GM20431 (cell line): ENCODE data around the gene ACACA.

Experiments used
- in situ Hi-C: fragments of 300-500 bp; cut with MseI, MboI; formaldehyde crosslinking; loops from one replicate; pipeline ENCODE4 v1.15.0; 2020; ENCODE audit warnings: low sequenced_read_pairs; ENCODE audit not compliant: unreplicated experiment

The ACACA gene

GRCh38 chr17:37117373-37118142, 289.1 kb downstream of the ACACA start:
- in situ Hi-C loops = no loop called here

GRCh38 chr17:37116671-37117185, 289.9 kb downstream of the ACACA start:
- in situ Hi-C loops = no loop called here

DNA sequence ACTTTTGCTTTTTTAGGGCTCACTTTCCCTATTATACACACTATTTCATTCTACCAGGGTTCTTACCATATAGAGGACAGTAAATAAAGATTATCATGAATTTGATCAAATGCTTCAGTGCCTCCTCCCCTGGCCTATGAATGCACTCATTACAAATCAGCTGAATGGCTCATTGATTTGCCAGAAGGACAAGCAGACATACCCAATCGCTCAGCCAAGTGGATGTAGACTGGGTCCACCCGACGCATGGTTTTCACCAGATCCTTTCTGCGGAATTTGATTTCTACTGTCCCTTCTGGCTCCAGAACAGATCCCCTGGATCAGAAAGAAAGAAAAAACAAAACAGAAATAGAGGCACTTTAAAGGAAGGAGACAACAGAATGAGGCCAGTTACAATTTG, 295.3 kb downstream of the ACACA start:
- in situ Hi-C loops = no loop called here

- in situ Hi-C loops = no loop called here
Measured at GRCh38 chr17:37110746-37111145, 295.9 kb downstream of the ACACA start.

DNA sequence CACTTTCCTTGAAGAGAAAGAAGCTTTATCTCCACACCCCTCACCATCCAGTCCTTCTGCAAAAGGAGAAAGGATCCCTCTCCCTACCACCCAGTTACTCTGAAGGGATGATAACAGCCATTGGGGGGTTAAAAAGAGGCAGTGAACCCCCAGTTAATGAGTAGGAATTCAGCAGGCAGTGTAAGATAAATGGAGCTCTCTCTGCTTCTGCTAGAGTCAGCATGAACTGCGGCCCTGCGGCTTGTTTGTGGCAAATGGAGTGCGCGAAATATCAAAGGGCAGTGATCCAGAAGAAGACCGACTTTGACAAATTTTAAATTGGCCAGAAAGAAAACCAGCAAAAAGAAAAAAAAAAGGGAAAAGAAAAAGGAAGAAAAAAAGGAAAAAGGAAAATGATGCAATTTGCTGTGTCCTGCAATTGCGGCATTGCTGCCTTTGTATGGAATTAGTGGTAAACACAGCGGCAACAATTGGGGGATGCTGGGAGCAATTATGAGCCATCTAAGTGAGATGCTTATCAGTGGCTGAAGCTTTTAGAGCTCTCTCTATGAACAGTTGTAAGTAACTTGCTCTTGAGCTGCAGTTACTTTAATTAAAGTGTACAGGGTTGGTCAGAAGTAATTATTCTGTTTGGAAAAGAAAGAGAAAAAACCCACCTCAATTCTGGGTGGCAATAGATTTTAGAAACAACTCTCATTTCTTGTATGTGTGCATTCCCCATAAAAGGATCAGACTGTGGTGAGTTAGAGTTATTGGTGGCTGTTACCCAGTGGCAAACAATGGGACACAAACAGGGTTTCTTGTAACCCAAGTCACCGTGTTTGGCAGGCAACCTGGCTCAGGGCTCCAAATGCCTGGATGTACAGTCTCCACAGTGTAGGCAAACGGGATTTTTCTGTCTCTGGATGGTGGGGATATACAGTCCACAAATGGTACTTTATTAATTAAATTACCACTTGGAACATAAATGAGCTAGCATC, 296.6 kb downstream of the ACACA start:
- in situ Hi-C loops = no loop called here

- in situ Hi-C loops = no loop called here
Measured at GRCh38 chr17:37109106-37109505, 297.5 kb downstream of the ACACA start.

- in situ Hi-C loops = no loop called here
Measured at GRCh38 chr17:37107406-37108083, 299.1 kb downstream of the ACACA start.

DNA sequence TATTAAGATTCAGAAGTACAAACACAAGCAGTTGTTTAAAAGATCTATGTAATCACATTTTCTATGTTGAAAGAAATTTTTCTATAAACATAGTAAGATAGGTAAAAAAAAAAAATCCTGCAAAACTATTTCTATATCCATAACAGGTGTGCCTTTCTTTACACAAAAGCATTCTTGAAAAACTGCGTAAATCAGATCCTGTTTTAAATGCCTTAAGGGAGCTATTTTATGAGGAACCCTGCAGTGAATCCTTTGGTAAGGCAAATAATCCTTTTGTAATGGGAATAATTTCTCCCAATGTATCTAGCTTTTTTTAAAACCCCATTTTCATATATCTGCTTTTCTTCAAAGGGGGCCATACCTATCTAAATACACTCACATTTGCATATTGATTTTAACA, 300.6 kb downstream of the ACACA start:
- in situ Hi-C loops = no loop called here

- in situ Hi-C loops = no loop called here
Measured at GRCh38 chr17:37103231-37103630, 303.4 kb downstream of the ACACA start.

DNA sequence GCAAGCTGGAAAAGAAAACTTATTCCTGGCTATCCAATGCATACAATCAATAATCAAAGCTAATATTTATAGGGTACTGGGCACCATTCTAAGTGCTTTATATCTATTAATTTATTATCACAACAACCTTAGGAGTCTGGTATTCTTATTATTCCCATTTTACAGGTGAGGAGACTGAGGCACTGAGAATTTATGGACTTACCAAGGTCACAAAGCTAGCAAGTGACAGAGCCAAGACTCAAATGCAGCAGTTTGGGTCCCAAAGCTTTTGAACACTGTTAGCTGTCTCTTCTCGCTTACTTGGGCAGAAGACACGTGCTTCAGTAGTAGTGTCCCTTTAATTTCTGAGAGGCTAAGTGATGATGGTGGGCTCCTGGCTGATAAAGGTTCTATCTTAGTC, 305.3 kb downstream of the ACACA start:
- in situ Hi-C loops = no loop called here

- in situ Hi-C loops = no loop called here
Measured at GRCh38 chr17:37100231-37100630, 306.4 kb downstream of the ACACA start.

- in situ Hi-C loops = no loop called here
Measured at GRCh38 chr17:37098910-37099664, 307.5 kb downstream of the ACACA start.

DNA sequence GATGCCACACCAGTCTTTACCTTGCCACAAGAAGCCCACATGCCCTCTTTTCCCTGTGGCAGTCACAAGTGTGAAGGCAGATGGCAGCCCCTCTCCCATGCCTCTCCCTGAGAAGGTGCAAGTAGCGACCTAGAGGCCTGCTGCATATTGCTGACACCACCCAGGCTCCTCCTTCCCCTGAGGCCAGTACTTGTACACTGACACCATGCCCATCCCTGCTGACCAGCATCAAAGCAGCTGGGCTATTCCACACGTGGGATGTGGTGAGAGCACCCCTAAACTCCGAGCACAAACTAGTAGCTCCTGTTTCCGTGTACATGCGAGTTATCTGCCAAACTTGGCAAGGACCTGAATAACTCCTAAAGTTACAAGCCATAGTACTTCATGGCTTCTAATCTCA, 308.5 kb downstream of the ACACA start:
- in situ Hi-C loops = no loop called here

DNA sequence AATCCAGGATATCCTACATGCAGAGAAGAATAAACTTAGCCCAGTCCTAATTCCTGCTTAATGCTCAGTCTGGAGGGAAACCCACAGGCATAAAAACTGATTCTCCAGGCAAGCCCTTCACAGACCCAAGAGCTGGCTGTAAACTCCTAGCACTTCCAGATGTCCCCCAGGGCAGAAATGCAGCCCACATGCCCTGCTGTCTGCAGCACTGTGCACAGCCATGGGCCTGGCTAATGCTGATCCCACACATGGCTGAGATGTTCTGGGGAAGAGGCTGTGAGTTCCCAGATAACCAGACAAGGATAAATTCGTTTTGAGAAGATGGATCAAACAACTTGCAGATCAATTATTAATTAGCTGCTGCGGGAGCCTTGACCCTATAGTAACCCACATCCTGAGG, 309.5 kb downstream of the ACACA start:
- in situ Hi-C loops = no loop called here

GRCh38 chr17:37096071-37096470, 310.6 kb downstream of the ACACA start:
- in situ Hi-C loops = no loop called here

DNA sequence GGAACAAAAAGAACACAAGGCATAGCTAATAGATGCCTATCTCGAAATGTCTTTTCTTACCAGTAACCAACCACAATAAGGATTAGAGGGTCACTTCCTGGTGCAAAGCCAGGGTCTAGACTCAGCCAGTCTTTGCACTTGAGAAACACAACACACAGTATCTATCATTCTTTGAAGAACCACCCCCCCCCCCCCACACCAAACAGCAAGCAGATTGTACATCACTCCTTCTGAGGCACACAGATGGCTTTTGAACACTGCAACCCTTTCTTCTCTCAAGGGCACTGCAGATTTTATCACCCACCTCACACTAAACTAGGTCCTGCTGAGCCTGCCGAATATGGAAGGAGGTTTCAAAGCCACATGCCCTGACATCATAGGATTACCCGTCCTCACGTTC, 312.2 kb downstream of the ACACA start:
- in situ Hi-C loops = no loop called here

GRCh38 chr17:37092701-37093100, 313.9 kb downstream of the ACACA start:
- in situ Hi-C loops = no loop called here

GRCh38 chr17:37092071-37092470, 314.6 kb downstream of the ACACA start:
- in situ Hi-C loops = no loop called here

GRCh38 chr17:37090941-37091340, 315.7 kb downstream of the ACACA start:
- in situ Hi-C loops = no loop called here

- in situ Hi-C loops = no loop called here
Measured at GRCh38 chr17:37089956-37090355, 316.7 kb downstream of the ACACA start.
